Psoas muscle (tissue), 8 donors: ENCODE results near the gene TNIP3. TPM values are rescaled to one million over a fixed set of nuclear protein-coding genes. Genes with fewer than 3 reads are reported as not detected.
"Not testable (repeated sequence)": the region's sequence is repeated elsewhere in the genome, so short reads cannot be mapped to it uniquely, and the experiment has no call there.

ENCODE experiments used
- ATAC-seq, 4 donors: fragments of 200-7000 bp; cut with Tn5 transposase; one replicate each; pipeline ENCODE4 v1.9.1; 2020; ENCODE audit warnings: moderate library complexity in 3 of 4, mild to moderate bottlenecking in 2 of 4
- DNase-seq, 2 donors: peaks; one replicate each; pipeline ENCODE4 v3.0.0-alpha.2; 2020
- H3K27ac ChIP-seq: fragments of 200-600 bp; one replicate; pipeline ENCODE4 v1.8.0; 2022
- H3K27me3 ChIP-seq, 3 donors: fragments of 200-600 bp in 1 of 3; one replicate each; pipeline versions ENCODE4 v1.6.1 to v1.8.0; 2013 to 2022; ENCODE audit warnings: low read length in 2 of 3, mild to moderate bottlenecking in 2 of 3, moderate library complexity in 1 of 3; ENCODE audit not compliant: insufficient read depth in 3 of 3
- H3K36me3 ChIP-seq, 2 donors: fragments of 200-600 bp in 1 of 2; one replicate each; pipeline versions ENCODE4 v1.6.1 to v1.8.0; 2013 to 2022; ENCODE audit warnings: low read depth in 1 of 2, mild to moderate bottlenecking in 1 of 2, moderate library complexity in 1 of 2; ENCODE audit not compliant: insufficient read depth in 1 of 2
- H3K4me1 ChIP-seq: fragments of 200-600 bp; one replicate; pipeline ENCODE4 v1.8.0; 2022
- H3K4me3 ChIP-seq: fragments of 200-600 bp; one replicate; pipeline ENCODE4 v1.8.0; 2022; ENCODE audit warnings: mild to moderate bottlenecking
- H3K9me3 ChIP-seq: fragments of 200-600 bp; one replicate; pipeline ENCODE4 v1.8.0; 2022
- WGBS, 3 donors: extraction: QIAGEN DNeasy Blood & Tissue Kit; methylation state at CpG; one replicate each; pipeline versions ENCODE4 v1.1.6 to v1.1.7; 2013; 5-methylcytosine and 5-hydroxymethylcytosine counted together
- intact Hi-C, 2 donors: fragments of 100-400 bp; cut with DNase I; formaldehyde crosslinking; loops; one replicate each; pipeline versions ENCODE4 v1.11.0 to v1.14.2; 2022
- polyA plus RNA-seq, 3 donors: library from polyadenylated mRNA; stranded (reverse); fragments of 200-250 nt; gene quantifications; one replicate each; pipeline ENCODE4 v1.2.3, GENCODE V29; 2013
- total RNA-seq, 4 donors: library from RNA; stranded (reverse); fragmentation: NEBNext Ultra II Directional in 2 of 4; extraction: Animal tissue kit (Norgen Biotek cat#: 25700) in 2 of 4; gene quantifications; one replicate each; pipeline versions ENCODE4 v1.2.1 to v1.2.4, GENCODE V29; 2021 to 2023
- TF ChIP-seq, protein P1 (sequence below): fragments of 200-600 bp; IDR thresholded peaks from one replicate; pipeline ENCODE4 v1.8.0; 2022; ENCODE audit warnings: antibody characterized with exemption
- donor health status: healthy with polysubstance abuse.
- donor health status: DM: no; HTN: no; CAD: no; lungs with moderate emphysema.
- donor health status: Bipolar disorder and iron deficiency.
- donor health status: healthy.
- donor health status: DM: yes; HTN: yes; CAD: no.
- donor health status: DM: no; HTN: no; CAD: no.
- donor health status: DM: no; HTN: no; CAD: no.
- donor health status: DM: yes; HTN: yes; CAD: no.

TNIP3 gene
- total and polyA plus RNA-seq, 7 donors: not detected

DNA sequence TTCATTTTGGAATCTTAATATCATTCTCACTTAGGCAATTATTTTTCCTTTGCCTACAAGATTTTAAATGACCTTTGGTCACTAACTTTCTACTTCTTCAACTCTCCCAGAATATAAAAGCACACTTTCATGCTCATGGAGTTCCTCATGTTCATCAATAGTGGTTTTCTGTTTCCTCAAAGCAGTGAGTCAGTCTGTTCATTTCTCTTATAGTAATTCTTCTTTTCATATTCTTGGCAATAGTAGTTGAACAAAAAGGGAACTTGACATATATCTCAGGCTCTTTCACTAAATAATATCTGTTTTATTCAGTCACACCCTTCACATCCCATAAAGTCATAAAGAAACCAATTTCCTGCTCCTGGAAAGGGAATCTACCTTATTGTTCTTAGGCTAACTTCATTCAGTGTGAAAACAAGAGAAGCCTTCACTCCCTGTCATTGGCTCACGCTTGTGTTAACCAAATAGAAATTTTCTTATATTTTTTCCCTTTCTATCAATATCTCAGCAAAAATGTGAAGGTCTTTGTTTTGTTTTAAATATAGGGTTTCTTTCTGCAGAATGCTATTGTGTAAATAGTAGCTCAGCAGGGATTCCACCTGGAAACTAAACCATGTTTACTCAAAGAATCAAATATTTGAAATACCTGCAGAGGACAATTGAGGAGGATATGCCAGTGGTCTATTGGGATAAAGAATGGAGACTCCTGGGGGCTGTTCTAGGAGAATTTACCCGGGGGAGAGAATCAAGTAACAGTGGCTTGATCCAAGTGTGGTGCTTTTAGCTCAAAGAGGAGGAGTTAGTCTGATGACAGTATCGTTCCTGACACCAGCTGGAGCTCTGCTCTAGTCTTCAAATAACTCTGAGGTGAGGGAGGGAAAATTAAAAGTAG, 13.4 kb upstream of the TNIP3 start:
- H3K4me1 ChIP-seq: no peaks in the 10 kb centered on the region
- TF ChIP-seq, protein P1, sequence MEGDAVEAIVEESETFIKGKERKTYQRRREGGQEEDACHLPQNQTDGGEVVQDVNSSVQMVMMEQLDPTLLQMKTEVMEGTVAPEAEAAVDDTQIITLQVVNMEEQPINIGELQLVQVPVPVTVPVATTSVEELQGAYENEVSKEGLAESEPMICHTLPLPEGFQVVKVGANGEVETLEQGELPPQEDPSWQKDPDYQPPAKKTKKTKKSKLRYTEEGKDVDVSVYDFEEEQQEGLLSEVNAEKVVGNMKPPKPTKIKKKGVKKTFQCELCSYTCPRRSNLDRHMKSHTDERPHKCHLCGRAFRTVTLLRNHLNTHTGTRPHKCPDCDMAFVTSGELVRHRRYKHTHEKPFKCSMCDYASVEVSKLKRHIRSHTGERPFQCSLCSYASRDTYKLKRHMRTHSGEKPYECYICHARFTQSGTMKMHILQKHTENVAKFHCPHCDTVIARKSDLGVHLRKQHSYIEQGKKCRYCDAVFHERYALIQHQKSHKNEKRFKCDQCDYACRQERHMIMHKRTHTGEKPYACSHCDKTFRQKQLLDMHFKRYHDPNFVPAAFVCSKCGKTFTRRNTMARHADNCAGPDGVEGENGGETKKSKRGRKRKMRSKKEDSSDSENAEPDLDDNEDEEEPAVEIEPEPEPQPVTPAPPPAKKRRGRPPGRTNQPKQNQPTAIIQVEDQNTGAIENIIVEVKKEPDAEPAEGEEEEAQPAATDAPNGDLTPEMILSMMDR: no peak
- DNase-seq: no peak
- WGBS, 3 donors: 34 to 43% (median 38%) methylated on average over 3 of the region's 3 CpGs
- H3K27me3 ChIP-seq: no peaks in the 10 kb centered on the region
- no peaks in the 10 kb centered on the region for H3K36me3 ChIP-seq
- H3K4me3 ChIP-seq: no peak overlapping the region
- no peak overlapping the region for H3K27ac ChIP-seq
- intact Hi-C loops: no loop called here
- ATAC-seq: no peak
- H3K9me3 ChIP-seq: no peaks in the 10 kb centered on the region

- no peak for DNase-seq
- intact Hi-C loops: no loop called here
- no peak overlapping the region for H3K4me3 ChIP-seq
- no peak overlapping the region for H3K27ac ChIP-seq
- H3K36me3 ChIP-seq: no peaks in the 10 kb centered on the region
- H3K4me1 ChIP-seq: no peaks in the 10 kb centered on the region
- TF ChIP-seq, protein P1: no peak
- H3K27me3 ChIP-seq: no peaks in the 10 kb centered on the region
- 61 to 86% (median 69%) methylated on average over 3 of the region's 3 CpGs for WGBS, 3 donors
- no peaks in the 10 kb centered on the region for H3K9me3 ChIP-seq
- no peak for ATAC-seq
Measured at GRCh38 chr4:121176082-121176934, 12.2 kb upstream of the TNIP3 start.

DNA sequence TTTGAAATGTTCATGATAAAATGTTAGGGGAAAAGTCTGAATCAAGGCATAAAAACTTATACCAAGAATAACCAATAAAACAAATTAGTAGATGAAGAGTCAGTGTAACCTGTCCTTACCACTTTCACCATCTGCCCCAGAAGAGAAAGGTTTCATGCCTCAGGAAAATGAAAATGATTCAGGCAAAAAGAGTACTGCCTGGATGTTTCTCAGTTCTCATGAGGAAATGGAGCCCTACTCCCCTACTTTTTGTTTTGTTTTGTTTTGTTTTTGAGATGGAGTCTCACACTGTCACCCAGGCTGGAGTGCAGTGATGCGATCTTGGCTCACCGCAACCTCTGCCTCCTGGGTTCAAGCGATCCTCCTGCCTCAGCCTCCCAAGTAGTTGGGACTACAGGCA, 7.4 kb upstream of the TNIP3 start:
- 94 to 100% (median 96%) methylated on average over 3 of the region's 3 CpGs for WGBS, 3 donors
- H3K4me3 ChIP-seq, H3K9me3 ChIP-seq, ATAC-seq, H3K27ac ChIP-seq, H3K27me3 ChIP-seq, DNase-seq, intact Hi-C loops, H3K36me3 ChIP-seq, H3K4me1 ChIP-seq: not testable (repeated sequence)

- DNase-seq (no peak), ATAC-seq (no peak)
- WGBS, 3 donors: 83 to 86% (median 84%) methylated on average over 6 of the region's 6 CpGs
- H3K4me3 ChIP-seq: no peak overlapping the region
- H3K27me3 ChIP-seq: no peaks in the 10 kb centered on the region
- H3K27ac ChIP-seq: no peak overlapping the region
- TF ChIP-seq, protein P1: no peak
- H3K4me1 ChIP-seq: no peaks in the 10 kb centered on the region
- intact Hi-C loops: no loop called here
- no peaks in the 10 kb centered on the region for H3K9me3 ChIP-seq
- no peaks in the 10 kb centered on the region for H3K36me3 ChIP-seq
Measured at GRCh38 chr4:121168446-121169281, 4.5 kb upstream of the TNIP3 start.
